ENCODE measurements around the gene POLR3A. TPM values are rescaled to one million over a fixed set of nuclear protein-coding genes. Genes with fewer than 3 reads are reported as not detected.
A peak's percentile ranks its signal among the peaks of the same experiment; 100 is the strongest.

Gene POLR3A
- total RNA-seq, 1 experiment from 2014 or later: 38.0 TPM

GRCh38 chr10:78039743-78040142 is 10.4 kb upstream of the POLR3A start:
- H3K4ac ChIP-seq (ENCODE audit: low read depth, low read length): no peak overlapping the region
- Mint-ChIP-seq H3K4me1 (peaks cover 74 to 79% of the 10 kb centered on the region in 2 experiments), H3K4me3 (peak overlapping the region; percentile 47 to 53), H3K27me3 (ENCODE audit: low read depth) (no peaks in the 10 kb centered on the region; the same call in 1 of the 2 replicates), H3K27ac (peak overlapping the region in 1 of 3 experiments; percentile 76; a peak in 4 of 7 replicates), H3K36me3 (ENCODE audit: insufficient read depth in 1 of 3, low read depth in 3 of 3) (peaks cover 63 to 86% (median 77%) of the 10 kb centered on the region in 3 experiments), H3K9me3 (no peaks in the 10 kb centered on the region)
- H3K9me3 ChIP-seq (ENCODE audit: control insufficient read depth, low read depth, low read length): no peaks in the 10 kb centered on the region
- H3K56ac ChIP-seq (ENCODE audit: insufficient read length, low read depth, low read length): no peak overlapping the region
- no CpG with 5 or more reads among the region's 3 CpGs for WGBS (ENCODE audit: extremely low coverage, insufficient read length, low lambda C conversion rate)
- H3K9ac ChIP-seq (ENCODE audit: extremely low read depth, insufficient read length, low read length): no peak overlapping the region
- no peak overlapping the region for H2AK5ac ChIP-seq (ENCODE audit: insufficient read length, low read length)
- H4K8ac ChIP-seq (replicated peaks; ENCODE audit: insufficient read length, low read depth, low read length): no peak overlapping the region
- TF ChIP-seq, protein P1, sequence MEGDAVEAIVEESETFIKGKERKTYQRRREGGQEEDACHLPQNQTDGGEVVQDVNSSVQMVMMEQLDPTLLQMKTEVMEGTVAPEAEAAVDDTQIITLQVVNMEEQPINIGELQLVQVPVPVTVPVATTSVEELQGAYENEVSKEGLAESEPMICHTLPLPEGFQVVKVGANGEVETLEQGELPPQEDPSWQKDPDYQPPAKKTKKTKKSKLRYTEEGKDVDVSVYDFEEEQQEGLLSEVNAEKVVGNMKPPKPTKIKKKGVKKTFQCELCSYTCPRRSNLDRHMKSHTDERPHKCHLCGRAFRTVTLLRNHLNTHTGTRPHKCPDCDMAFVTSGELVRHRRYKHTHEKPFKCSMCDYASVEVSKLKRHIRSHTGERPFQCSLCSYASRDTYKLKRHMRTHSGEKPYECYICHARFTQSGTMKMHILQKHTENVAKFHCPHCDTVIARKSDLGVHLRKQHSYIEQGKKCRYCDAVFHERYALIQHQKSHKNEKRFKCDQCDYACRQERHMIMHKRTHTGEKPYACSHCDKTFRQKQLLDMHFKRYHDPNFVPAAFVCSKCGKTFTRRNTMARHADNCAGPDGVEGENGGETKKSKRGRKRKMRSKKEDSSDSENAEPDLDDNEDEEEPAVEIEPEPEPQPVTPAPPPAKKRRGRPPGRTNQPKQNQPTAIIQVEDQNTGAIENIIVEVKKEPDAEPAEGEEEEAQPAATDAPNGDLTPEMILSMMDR (conservative IDR thresholded peaks at IDR 0.05): no peak
- H3T11ph ChIP-seq (ENCODE audit: low read length): no peak overlapping the region
- H2BK120ac ChIP-seq (ENCODE audit: low read depth, low read length, poor library complexity, severe bottlenecking): no peak overlapping the region
- peaks cover 2% of the 10 kb centered on the region; the same call in 1 of the 2 replicates for H3K4me1 ChIP-seq (ENCODE audit: insufficient read depth, low read length)
- no peak overlapping the region for H3K27ac ChIP-seq (ENCODE audit: insufficient read length, low read depth, low read length)
- no peaks in the 10 kb centered on the region for H3K27me3 ChIP-seq (ENCODE audit: insufficient read depth, low read length)
- H3K79me2 ChIP-seq (ENCODE audit: insufficient read depth, low read length): peaks cover 18% of the 10 kb centered on the region; the same call in 1 of the 2 replicates
- no peak overlapping the region for H4K5ac ChIP-seq (ENCODE audit: insufficient read length, low read depth, low read length)
- H4K20me1 ChIP-seq (ENCODE audit: control insufficient read depth, insufficient read depth, insufficient read length): peaks cover 8% of the 10 kb centered on the region
- no peak overlapping the region for H3K23ac ChIP-seq (ENCODE audit: insufficient read length, low read depth, low read length)
- H4K91ac ChIP-seq (ENCODE audit: insufficient read length, low read depth, low read length): no peak overlapping the region
- H2AFZ ChIP-seq (ENCODE audit: low read length): no peak overlapping the region
- H3K4me2 ChIP-seq (ENCODE audit: insufficient read depth, insufficient read length, low read length): peak overlapping the region; percentile 20
- no peak overlapping the region for H2BK5ac ChIP-seq (ENCODE audit: insufficient read length, low read length)
- no peak overlapping the region for H2BK15ac ChIP-seq (ENCODE audit: low read depth, low read length)
- no peak overlapping the region for H2BK20ac ChIP-seq (ENCODE audit: low read depth, low read length, poor library complexity, severe bottlenecking)
- H3K23me2 ChIP-seq (ENCODE audit: insufficient read length, low read depth, low read length, poor library complexity, severe bottlenecking): peaks cover under 1% of the 10 kb centered on the region
- DNase-seq: peak; percentile 49
- no peak overlapping the region for H2BK12ac ChIP-seq (ENCODE audit: insufficient read length, low read depth, low read length)
- H3K18ac ChIP-seq (ENCODE audit: insufficient read length, low read depth, low read length): no peak overlapping the region
- no peak overlapping the region for H3K14ac ChIP-seq (ENCODE audit: insufficient read depth, low read length)
- H3K79me1 ChIP-seq (ENCODE audit: insufficient read depth, low read depth, low read length, poor library complexity, severe bottlenecking): peaks cover 3% of the 10 kb centered on the region
